GM23338 (cell line): ENCODE data around the gene RAD51D. TPM values are rescaled to one million over a fixed set of nuclear protein-coding genes. Genes with fewer than 3 reads are reported as not detected.

Source experiments
- ATAC-seq: fragments of 200-7000 bp; cut with Tn5 transposase; 3 replicates; pipeline ENCODE4 v1.9.1; 2020
- DNase-seq: peaks from one replicate; pipeline ENCODE4 v3.0.0-alpha.2; 2015; ENCODE audit warnings: low spot score
- H2AFZ ChIP-seq: fragments of 200-600 bp; sonication (generic); 2 replicates; pipeline ENCODE4 v1.8.0; 2016; ENCODE audit warnings: antibody characterized with exemption, mild to moderate bottlenecking, moderate library complexity
- H3F3A ChIP-seq: fragments of 200-600 bp; sonication (generic); replicated peaks from 2 replicates; pipeline ENCODE4 v1.8.0; 2017; ENCODE audit warnings: antibody characterized with exemption, mixed run types, low read depth
- H3K27ac ChIP-seq: fragments of 200-600 bp; sonication (generic); 2 replicates; pipeline ENCODE4 v1.6.1; 2016; ENCODE audit warnings: low read depth
- H3K27me3 ChIP-seq: fragments of 200-600 bp; sonication (generic); 2 replicates; pipeline ENCODE4 v1.8.0; 2016; ENCODE audit warnings: mild to moderate bottlenecking, mixed run types, moderate library complexity; ENCODE audit not compliant: insufficient read depth
- H3K36me3 ChIP-seq: fragments of 200-600 bp; sonication (generic); 2 replicates; pipeline ENCODE4 v1.8.0; 2016; ENCODE audit warnings: mild to moderate bottlenecking; ENCODE audit not compliant: insufficient read depth
- H3K4me1 ChIP-seq: fragments of 200-600 bp; sonication (generic); 2 replicates; pipeline ENCODE4 v1.8.0; 2016; ENCODE audit warnings: mild to moderate bottlenecking, moderate library complexity; ENCODE audit not compliant: insufficient read depth
- H3K4me2 ChIP-seq: fragments of 200-600 bp; sonication (generic); 2 replicates; pipeline ENCODE4 v1.7.1; 2017; ENCODE audit warnings: mixed run types
- H3K4me3 ChIP-seq: fragments of 200-600 bp; sonication (generic); 2 replicates; pipeline ENCODE4 v1.6.1; 2016; ENCODE audit warnings: mixed run types
- H3K79me2 ChIP-seq: fragments of 200-600 bp; sonication (generic); replicated peaks from 2 replicates; pipeline ENCODE4 v1.8.0; 2017; ENCODE audit warnings: mild to moderate bottlenecking; ENCODE audit not compliant: insufficient read depth
- H3K9me2 ChIP-seq: fragments of 200-600 bp; sonication (generic); 2 replicates; pipeline ENCODE4 v1.8.0; 2017; ENCODE audit not compliant: insufficient read depth
- H4K20me1 ChIP-seq: fragments of 200-600 bp; sonication (generic); replicated peaks from 2 replicates; pipeline ENCODE4 v1.8.0; 2017; ENCODE audit warnings: mild to moderate bottlenecking; ENCODE audit not compliant: insufficient read depth
- H3K27ac Mint-ChIP-seq: 2 replicates; pipeline ENCODE4 v1.8.0; 2020; ENCODE audit warnings: inconsistent platforms, mild to moderate bottlenecking, moderate library complexity, mixed read lengths
- H3K27me3 Mint-ChIP-seq: 3 replicates; pipeline ENCODE4 v1.8.0; 2022; ENCODE audit warnings: low read depth, mild to moderate bottlenecking, moderate library complexity, mixed read lengths, inconsistent platforms; ENCODE audit not compliant: insufficient read depth, poor library complexity
- H3K36me3 Mint-ChIP-seq: 3 replicates; pipeline ENCODE4 v1.8.0; 2021; ENCODE audit warnings: low read depth, mild to moderate bottlenecking, inconsistent platforms, moderate library complexity, mixed read lengths
- H3K4me1 Mint-ChIP-seq: 3 replicates; pipeline ENCODE4 v1.8.0; 2020; ENCODE audit warnings: mild to moderate bottlenecking, inconsistent platforms, mixed read lengths
- H3K4me3 Mint-ChIP-seq: 3 replicates; pipeline ENCODE4 v1.8.0; 2021; ENCODE audit warnings: moderate library complexity, mild to moderate bottlenecking, inconsistent platforms, mixed read lengths
- H3K9me3 Mint-ChIP-seq: 3 replicates; pipeline ENCODE4 v1.8.0; 2020; ENCODE audit warnings: moderate library complexity, mild to moderate bottlenecking, inconsistent platforms, mixed read lengths
- CREB1 ChIP-seq: fragments of 250-450 bp; sonication (Bioruptor Pico); IDR thresholded peaks from 2 replicates; pipeline ENCODE4 v1.5.0; 2020; ENCODE audit warnings: low read depth, mild to moderate bottlenecking, moderate library complexity
- CTCF ChIP-seq, 2 experiments: fragments of 200-600 bp in 1 of 2; sonication (generic) in 1 of 2; conservative IDR thresholded peaks; 2 replicates each; pipeline versions ENCODE4 v1.5.1 to v1.6.1; 2016 to 2017; ENCODE audit warnings: antibody characterized with exemption in 2 of 2, low read depth in 2 of 2, mild to moderate bottlenecking in 2 of 2, moderate library complexity in 1 of 2
- ETS1 ChIP-seq: IDR thresholded peaks from 2 replicates; pipeline ENCODE4 v1.6.1; 2016; ENCODE audit warnings: antibody characterized with exemption
- EZH2 ChIP-seq: fragments of 200-600 bp; sonication (generic); IDR thresholded peaks from one replicate; pipeline ENCODE4 v1.8.0; 2017; ENCODE audit warnings: antibody characterized with exemption, mild to moderate bottlenecking, low read depth; ENCODE audit not compliant: unreplicated experiment
- EZH2phosphoT487 ChIP-seq: fragments of 200-600 bp; sonication (generic); IDR thresholded peaks from one replicate; pipeline ENCODE4 v1.8.1; 2018; ENCODE audit warnings: antibody characterized with exemption; ENCODE audit not compliant: unreplicated experiment
- JUNB ChIP-seq: IDR thresholded peaks from one replicate; pipeline ENCODE4 v1.6.1; 2016; ENCODE audit warnings: antibody characterized with exemption; ENCODE audit not compliant: unreplicated experiment
- NANOG ChIP-seq: IDR thresholded peaks from 2 replicates; pipeline ENCODE4 v1.6.1; 2016; ENCODE audit warnings: antibody characterized with exemption, borderline replicate concordance
- POLR2AphosphoS5 ChIP-seq: IDR thresholded peaks from 2 replicates; pipeline ENCODE4 v1.6.1; 2016; ENCODE audit warnings: antibody characterized with exemption, low read depth
- REST ChIP-seq: IDR thresholded peaks from one replicate; pipeline ENCODE4 v1.6.1; 2018; ENCODE audit warnings: antibody characterized with exemption; ENCODE audit not compliant: unreplicated experiment
- STAT1 ChIP-seq: IDR thresholded peaks from one replicate; pipeline ENCODE4 v1.6.1; 2016; ENCODE audit warnings: antibody characterized with exemption; ENCODE audit not compliant: unreplicated experiment
- ZNF114 ChIP-seq: fragments of 250-450 bp; sonication (Bioruptor Pico); IDR thresholded peaks from 2 replicates; pipeline ENCODE4 v1.5.0; 2020; ENCODE audit warnings: mild to moderate bottlenecking, moderate library complexity
- ZNF331 ChIP-seq: fragments of 250-450 bp; sonication (Bioruptor Pico); IDR thresholded peaks from 2 replicates; pipeline ENCODE4 v1.5.0; 2020; ENCODE audit warnings: low read depth, mild to moderate bottlenecking, moderate library complexity
- polyA plus RNA-seq: library from polyadenylated mRNA; unstranded; fragments of >200 nt; fragmentation: Nextera tagmentation; extraction: Ambion mirVana; gene quantifications from 2 replicates; pipeline ENCODE4 v1.2.1, GENCODE V29; 2016
- total RNA-seq: library from RNA; depleted of rRNA; stranded (reverse); fragments of >200 nt; shearing (Covaris generic); gene quantifications from 2 replicates; pipeline ENCODE4 v1.2.3, GENCODE V29; 2014
- TF ChIP-seq, protein P1 (sequence below): fragments of 250-450 bp; sonication (Bioruptor Pico); IDR thresholded peaks from 2 replicates; pipeline ENCODE4 v1.5.0; 2020; ENCODE audit warnings: mild to moderate bottlenecking, moderate library complexity

RAD51D gene
- total and polyA plus RNA-seq, 2 experiments from 2014 or later = 5.9 to 11.0 TPM

- Histone ChIP-seq H3F3A (no peaks in the 10 kb centered on the region), H3K27me3 (no peaks in the 10 kb centered on the region), H3K27ac (no peak overlapping the region), H3K36me3 (no peaks in the 10 kb centered on the region), H3K4me3 (no peak overlapping the region), H3K79me2 (no peaks in the 10 kb centered on the region), H3K9me2 (0 out of 2 replicates have a peak, but pooled peaks cover 3% of the 10 kb centered on the region), H3K4me2 (no peak overlapping the region), H2AFZ (no peak overlapping the region), H4K20me1 (no peaks in the 10 kb centered on the region), H3K4me1 (peaks cover 3% of the 10 kb centered on the region; the same call in 1 of the 2 replicates)
- no peak for ATAC-seq
- no peaks in the 10 kb centered on the region for H3K9me3 Mint-ChIP-seq
- TF ChIP-seq, protein P1, sequence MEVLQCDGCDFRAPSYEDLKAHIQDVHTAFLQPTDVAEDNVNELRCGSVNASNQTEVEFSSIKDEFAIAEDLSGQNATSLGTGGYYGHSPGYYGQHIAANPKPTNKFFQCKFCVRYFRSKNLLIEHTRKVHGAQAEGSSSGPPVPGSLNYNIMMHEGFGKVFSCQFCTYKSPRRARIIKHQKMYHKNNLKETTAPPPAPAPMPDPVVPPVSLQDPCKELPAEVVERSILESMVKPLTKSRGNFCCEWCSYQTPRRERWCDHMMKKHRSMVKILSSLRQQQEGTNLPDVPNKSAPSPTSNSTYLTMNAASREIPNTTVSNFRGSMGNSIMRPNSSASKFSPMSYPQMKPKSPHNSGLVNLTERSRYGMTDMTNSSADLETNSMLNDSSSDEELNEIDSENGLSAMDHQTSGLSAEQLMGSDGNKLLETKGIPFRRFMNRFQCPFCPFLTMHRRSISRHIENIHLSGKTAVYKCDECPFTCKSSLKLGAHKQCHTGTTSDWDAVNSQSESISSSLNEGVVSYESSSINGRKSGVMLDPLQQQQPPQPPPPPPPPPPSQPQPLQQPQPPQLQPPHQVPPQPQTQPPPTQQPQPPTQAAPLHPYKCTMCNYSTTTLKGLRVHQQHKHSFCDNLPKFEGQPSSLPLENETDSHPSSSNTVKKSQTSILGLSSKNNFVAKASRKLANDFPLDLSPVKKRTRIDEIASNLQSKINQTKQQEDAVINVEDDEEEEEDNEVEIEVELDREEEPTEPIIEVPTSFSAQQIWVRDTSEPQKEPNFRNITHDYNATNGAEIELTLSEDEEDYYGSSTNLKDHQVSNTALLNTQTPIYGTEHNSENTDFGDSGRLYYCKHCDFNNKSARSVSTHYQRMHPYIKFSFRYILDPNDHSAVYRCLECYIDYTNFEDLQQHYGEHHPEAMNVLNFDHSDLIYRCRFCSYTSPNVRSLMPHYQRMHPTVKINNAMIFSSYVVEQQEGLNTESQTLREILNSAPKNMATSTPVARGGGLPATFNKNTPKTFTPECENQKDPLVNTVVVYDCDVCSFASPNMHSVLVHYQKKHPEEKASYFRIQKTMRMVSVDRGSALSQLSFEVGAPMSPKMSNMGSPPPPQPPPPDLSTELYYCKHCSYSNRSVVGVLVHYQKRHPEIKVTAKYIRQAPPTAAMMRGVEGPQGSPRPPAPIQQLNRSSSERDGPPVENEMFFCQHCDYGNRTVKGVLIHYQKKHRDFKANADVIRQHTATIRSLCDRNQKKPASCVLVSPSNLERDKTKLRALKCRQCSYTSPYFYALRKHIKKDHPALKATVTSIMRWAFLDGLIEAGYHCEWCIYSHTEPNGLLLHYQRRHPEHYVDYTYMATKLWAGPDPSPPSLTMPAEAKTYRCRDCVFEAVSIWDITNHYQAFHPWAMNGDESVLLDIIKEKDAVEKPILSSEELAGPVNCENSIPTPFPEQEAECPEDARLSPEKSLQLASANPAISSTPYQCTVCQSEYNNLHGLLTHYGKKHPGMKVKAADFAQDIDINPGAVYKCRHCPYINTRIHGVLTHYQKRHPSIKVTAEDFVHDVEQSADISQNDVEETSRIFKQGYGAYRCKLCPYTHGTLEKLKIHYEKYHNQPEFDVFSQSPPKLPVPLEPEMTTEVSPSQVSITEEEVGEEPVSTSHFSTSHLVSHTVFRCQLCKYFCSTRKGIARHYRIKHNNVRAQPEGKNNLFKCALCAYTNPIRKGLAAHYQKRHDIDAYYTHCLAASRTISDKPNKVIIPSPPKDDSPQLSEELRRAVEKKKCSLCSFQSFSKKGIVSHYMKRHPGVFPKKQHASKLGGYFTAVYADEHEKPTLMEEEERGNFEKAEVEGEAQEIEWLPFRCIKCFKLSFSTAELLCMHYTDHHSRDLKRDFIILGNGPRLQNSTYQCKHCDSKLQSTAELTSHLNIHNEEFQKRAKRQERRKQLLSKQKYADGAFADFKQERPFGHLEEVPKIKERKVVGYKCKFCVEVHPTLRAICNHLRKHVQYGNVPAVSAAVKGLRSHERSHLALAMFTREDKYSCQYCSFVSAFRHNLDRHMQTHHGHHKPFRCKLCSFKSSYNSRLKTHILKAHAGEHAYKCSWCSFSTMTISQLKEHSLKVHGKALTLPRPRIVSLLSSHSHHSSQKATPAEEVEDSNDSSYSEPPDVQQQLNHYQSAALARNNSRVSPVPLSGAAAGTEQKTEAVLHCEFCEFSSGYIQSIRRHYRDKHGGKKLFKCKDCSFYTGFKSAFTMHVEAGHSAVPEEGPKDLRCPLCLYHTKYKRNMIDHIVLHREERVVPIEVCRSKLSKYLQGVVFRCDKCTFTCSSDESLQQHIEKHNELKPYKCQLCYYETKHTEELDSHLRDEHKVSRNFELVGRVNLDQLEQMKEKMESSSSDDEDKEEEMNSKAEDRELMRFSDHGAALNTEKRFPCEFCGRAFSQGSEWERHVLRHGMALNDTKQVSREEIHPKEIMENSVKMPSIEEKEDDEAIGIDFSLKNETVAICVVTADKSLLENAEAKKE (CRISPR knock-in tag) = no peak
- TF ChIP-seq JUNB (no peak), ZNF114 (CRISPR knock-in tag) (no peak), NANOG (no peak), POLR2AphosphoS5 (no peak), REST (no peak), STAT1 (no peak), ZNF331 (no peak), CTCF (conservative IDR thresholded peaks at IDR 0.05; ENCODE audit: low read depth in 2 of 2) (no peak), ETS1 (no peak), CREB1 (no peak), EZH2phosphoT487 (no peak), EZH2 (no peak)
- peaks cover 7% of the 10 kb centered on the region for H3K4me1 Mint-ChIP-seq
- H3K27me3 Mint-ChIP-seq = peaks cover 1% of the 10 kb centered on the region
- no peak overlapping the region; the same call in 1 of the 2 replicates for H3K27ac Mint-ChIP-seq
- no peak for DNase-seq
- no peaks in the 10 kb centered on the region for H3K36me3 Mint-ChIP-seq
- H3K4me3 Mint-ChIP-seq = no peak overlapping the region
Observed at GRCh38 chr17:35159940-35160339, 40.3 kb upstream of the RAD51D start.
